HEK293T (cell line): ENCODE results near the gene DROSHA.
A peak's percentile ranks its signal among the peaks of the same experiment; 100 is the strongest.

Experiments used
- CTCF ChIA-PET: fragments of 350-600 bp; formaldehyde crosslinking; extraction: SDS; loops from one replicate; lab custom pipeline; 2021; ENCODE audit warnings: antibody characterized with exemption, inconsistent platforms; lab: Yijun Ruan, JAX
- POLR2A ChIA-PET: fragments of 350-600 bp; formaldehyde crosslinking; extraction: SDS; loops from one replicate; lab custom pipeline; 2020; ENCODE audit warnings: antibody characterized with exemption, inconsistent platforms; lab: Yijun Ruan, JAX
- DNase-seq: peaks from one replicate; pipeline ENCODE4 v3.0.0; 2012; ENCODE audit warnings: mixed read lengths; ENCODE audit errors: extremely low spot score
- ARNT ChIP-seq: fragments of 450-650 bp; IDR thresholded peaks from 2 replicates; pipeline ENCODE4 v1.6.1; 2017; ENCODE audit warnings: mild to moderate bottlenecking
- BHLHE40 ChIP-seq: fragments of 450-650 bp; IDR thresholded peaks from 2 replicates; pipeline ENCODE4 v1.6.1; 2016; ENCODE audit warnings: mild to moderate bottlenecking, moderate library complexity, borderline replicate concordance
- CTBP1 ChIP-seq: fragments of 450-650 bp; IDR thresholded peaks from 2 replicates; pipeline ENCODE4 v1.6.1; 2016; ENCODE audit warnings: borderline replicate concordance
- ELF4 ChIP-seq: fragments of 450-650 bp; IDR thresholded peaks from 2 replicates; pipeline ENCODE4 v1.6.1; 2017; ENCODE audit warnings: antibody characterized with exemption
- FOXA1 ChIP-seq: fragments of 450-650 bp; IDR thresholded peaks from 2 replicates; pipeline ENCODE4 v1.6.1; 2016; ENCODE audit warnings: mild to moderate bottlenecking
- FOXK2 ChIP-seq: fragments of 450-650 bp; IDR thresholded peaks from 2 replicates; pipeline ENCODE4 v1.6.1; 2016; ENCODE audit warnings: mild to moderate bottlenecking
- FOXM1 ChIP-seq: fragments of 450-650 bp; IDR thresholded peaks from 2 replicates; pipeline ENCODE4 v1.6.1; 2017; ENCODE audit warnings: mild to moderate bottlenecking, borderline replicate concordance
- HDGF ChIP-seq: fragments of 450-650 bp; IDR thresholded peaks from 2 replicates; pipeline ENCODE4 v1.6.1; 2017; ENCODE audit warnings: antibody characterized with exemption, borderline replicate concordance
- L3MBTL2 ChIP-seq: fragments of 450-650 bp; conservative IDR thresholded peaks from 2 replicates; pipeline ENCODE4 v1.6.1; 2016; ENCODE audit warnings: mild to moderate bottlenecking
- LEF1 ChIP-seq: fragments of 450-650 bp; IDR thresholded peaks from 2 replicates; pipeline ENCODE4 v1.6.1; 2017; ENCODE audit warnings: mild to moderate bottlenecking, borderline replicate concordance
- NFRKB ChIP-seq: fragments of 450-650 bp; IDR thresholded peaks from 2 replicates; pipeline ENCODE4 v1.6.1; 2016; ENCODE audit warnings: mild to moderate bottlenecking, moderate library complexity
- SP1 ChIP-seq: fragments of 450-650 bp; IDR thresholded peaks from 2 replicates; pipeline ENCODE4 v1.6.1; 2017
- SUZ12 ChIP-seq: fragments of 450-650 bp; IDR thresholded peaks from 2 replicates; pipeline ENCODE4 v1.6.1; 2016; ENCODE audit warnings: mild to moderate bottlenecking
- TARDBP ChIP-seq: fragments of 450-650 bp; IDR thresholded peaks from 2 replicates; pipeline ENCODE4 v1.6.1; 2016
- ZNF384 ChIP-seq: fragments of 450-650 bp; IDR thresholded peaks from 2 replicates; pipeline ENCODE4 v1.6.1; 2016
- TF ChIP-seq, protein P1 (sequence below): fragments of 450-650 bp; IDR thresholded peaks from 2 replicates; pipeline ENCODE4 v1.6.1; 2016

The DROSHA gene, protein sequence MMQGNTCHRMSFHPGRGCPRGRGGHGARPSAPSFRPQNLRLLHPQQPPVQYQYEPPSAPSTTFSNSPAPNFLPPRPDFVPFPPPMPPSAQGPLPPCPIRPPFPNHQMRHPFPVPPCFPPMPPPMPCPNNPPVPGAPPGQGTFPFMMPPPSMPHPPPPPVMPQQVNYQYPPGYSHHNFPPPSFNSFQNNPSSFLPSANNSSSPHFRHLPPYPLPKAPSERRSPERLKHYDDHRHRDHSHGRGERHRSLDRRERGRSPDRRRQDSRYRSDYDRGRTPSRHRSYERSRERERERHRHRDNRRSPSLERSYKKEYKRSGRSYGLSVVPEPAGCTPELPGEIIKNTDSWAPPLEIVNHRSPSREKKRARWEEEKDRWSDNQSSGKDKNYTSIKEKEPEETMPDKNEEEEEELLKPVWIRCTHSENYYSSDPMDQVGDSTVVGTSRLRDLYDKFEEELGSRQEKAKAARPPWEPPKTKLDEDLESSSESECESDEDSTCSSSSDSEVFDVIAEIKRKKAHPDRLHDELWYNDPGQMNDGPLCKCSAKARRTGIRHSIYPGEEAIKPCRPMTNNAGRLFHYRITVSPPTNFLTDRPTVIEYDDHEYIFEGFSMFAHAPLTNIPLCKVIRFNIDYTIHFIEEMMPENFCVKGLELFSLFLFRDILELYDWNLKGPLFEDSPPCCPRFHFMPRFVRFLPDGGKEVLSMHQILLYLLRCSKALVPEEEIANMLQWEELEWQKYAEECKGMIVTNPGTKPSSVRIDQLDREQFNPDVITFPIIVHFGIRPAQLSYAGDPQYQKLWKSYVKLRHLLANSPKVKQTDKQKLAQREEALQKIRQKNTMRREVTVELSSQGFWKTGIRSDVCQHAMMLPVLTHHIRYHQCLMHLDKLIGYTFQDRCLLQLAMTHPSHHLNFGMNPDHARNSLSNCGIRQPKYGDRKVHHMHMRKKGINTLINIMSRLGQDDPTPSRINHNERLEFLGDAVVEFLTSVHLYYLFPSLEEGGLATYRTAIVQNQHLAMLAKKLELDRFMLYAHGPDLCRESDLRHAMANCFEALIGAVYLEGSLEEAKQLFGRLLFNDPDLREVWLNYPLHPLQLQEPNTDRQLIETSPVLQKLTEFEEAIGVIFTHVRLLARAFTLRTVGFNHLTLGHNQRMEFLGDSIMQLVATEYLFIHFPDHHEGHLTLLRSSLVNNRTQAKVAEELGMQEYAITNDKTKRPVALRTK (N-terminal part only)

GRCh38 chr5:31531888-31532547, at the start of gene DROSHA, which contains the start of gene C5orf22:
Gene DROSHA (minus strand): TSS chr5:31532093. CDS start chr5:31529059, 3,034 bp downstream.
Gene C5orf22 (plus strand): TSS chr5:31532301. CDS start chr5:31532393, 92 bp downstream.
- POLR2A ChIA-PET, result interaction anchor here (0.6 to 2.2 kb wide), 17 partner anchors 8 to 106 kb away, joined by 3 to 23 read pairs (median 3); partner anchors contain the start of gene PDZD2
- no peak for TF ChIP-seq ELF4
- TF ChIP-seq HDGF, result no peak
- TF ChIP-seq, protein P1, sequence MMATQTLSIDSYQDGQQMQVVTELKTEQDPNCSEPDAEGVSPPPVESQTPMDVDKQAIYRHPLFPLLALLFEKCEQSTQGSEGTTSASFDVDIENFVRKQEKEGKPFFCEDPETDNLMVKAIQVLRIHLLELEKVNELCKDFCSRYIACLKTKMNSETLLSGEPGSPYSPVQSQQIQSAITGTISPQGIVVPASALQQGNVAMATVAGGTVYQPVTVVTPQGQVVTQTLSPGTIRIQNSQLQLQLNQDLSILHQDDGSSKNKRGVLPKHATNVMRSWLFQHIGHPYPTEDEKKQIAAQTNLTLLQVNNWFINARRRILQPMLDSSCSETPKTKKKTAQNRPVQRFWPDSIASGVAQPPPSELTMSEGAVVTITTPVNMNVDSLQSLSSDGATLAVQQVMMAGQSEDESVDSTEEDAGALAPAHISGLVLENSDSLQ, result peak; percentile 98
- TF ChIP-seq FOXM1, result no peak
- TF ChIP-seq NFRKB, result no peak
- no peak for TF ChIP-seq SUZ12
- no peak for TF ChIP-seq TARDBP
- no peak for TF ChIP-seq ZNF384
- TF ChIP-seq L3MBTL2, result 0 out of 2 replicates have a peak, but pooled peaks have one; percentile 13
- no peak for TF ChIP-seq FOXA1
- TF ChIP-seq BHLHE40, result no peak
- no peak for TF ChIP-seq LEF1
- TF ChIP-seq CTBP1, result no peak
- no peak for TF ChIP-seq SP1
- TF ChIP-seq ARNT, result no peak
- TF ChIP-seq FOXK2, result no peak
- peak; percentile 90 for DNase-seq
- CTCF ChIA-PET, result interaction anchor here (0.6 to 1.4 kb wide), 3 partner anchors 10 to 941 kb away, joined by 3 to 5 read pairs (median 4); no protein-coding TSS in a partner anchor

GRCh38 chr5:31579558-31579957, 47.7 kb upstream of the DROSHA start:
- CTCF ChIA-PET, result interaction anchor here (1.1 kb wide), 1 partner anchor 514 kb away, joined by 3 read pairs; no protein-coding TSS in a partner anchor
- no peak for DNase-seq
- POLR2A ChIA-PET, result no interaction called here
- TF ChIP-seq FOXM1 (no peak), ELF4 (no peak), TARDBP (no peak), FOXA1 (no peak), SUZ12 (no peak), HDGF (no peak), CTBP1 (no peak), L3MBTL2 (no peak), BHLHE40 (no peak), LEF1 (no peak), ZNF384 (no peak), ARNT (no peak), FOXK2 (no peak), SP1 (no peak), NFRKB (no peak)
- TF ChIP-seq, protein P1, result no peak

GRCh38 chr5:31577438-31577837, 45.5 kb upstream of the DROSHA start:
- TF ChIP-seq ARNT (no peak), FOXM1 (no peak), SP1 (no peak), HDGF (no peak), ZNF384 (no peak), TARDBP (no peak), NFRKB (no peak), ELF4 (no peak), SUZ12 (no peak)
- TF ChIP-seq, protein P1, result no peak
- DNase-seq, result no peak
- POLR2A ChIA-PET, result no interaction called here
- CTCF ChIA-PET, result interaction anchor here (0.7 kb wide), 1 partner anchor 289 kb away, joined by 3 read pairs; no protein-coding TSS in a partner anchor

- POLR2A ChIA-PET, result interaction anchor here (1.0 kb wide), 1 partner anchor 64 kb away, joined by 3 read pairs; no protein-coding TSS in a partner anchor
- no peak for DNase-seq
- CTCF ChIA-PET, result no interaction called here
- no peak for TF ChIP-seq ELF4
These were observed 42.9 kb upstream of the DROSHA start for GRCh38 chr5:31574772-31575171.
